ENCODE data around the gene LRRC42. TPM values are rescaled to one million over a fixed set of nuclear protein-coding genes. Genes with fewer than 3 reads are reported as not detected.

LRRC42 gene
- total RNA-seq, 2 donors from 2014 or later: 46.0 to 55.1 TPM

Other genes starting within 250 kb of the LRRC42 start
- gene GLIS1, start 207.2 kb upstream of the LRRC42 start, total RNA-seq: 1 to 10 TPM; 2.1 to 3.9 TPM
- gene NDC1, start 108.1 kb upstream of the LRRC42 start, total RNA-seq: 10 to 100 TPM; 32.4 to 38.7 TPM
- gene YIPF1, start 56.6 kb upstream of the LRRC42 start, total RNA-seq: 10 to 100 TPM; 32.7 to 32.8 TPM
- gene DIO1, start 52.2 kb upstream of the LRRC42 start, total RNA-seq: not detected
- gene IFT25, start 651 bp upstream of the LRRC42 start, total RNA-seq: 10 to 100 TPM; 34.8 to 56.7 TPM
- gene LDLRAD1, start 71.8 kb downstream of the LRRC42 start, total RNA-seq: not detected
- 100 to 1,000 TPM in 1 of 2 donors, 10 to 100 TPM in 1; 99.6 to 112 TPM for gene TMEM59, start 106.9 kb downstream of the LRRC42 start, total RNA-seq
- 1 to 10 TPM; 5.9 to 6.6 TPM for gene TCEANC2, start 107.3 kb downstream of the LRRC42 start, total RNA-seq
- gene CDCP2, start 206.7 kb downstream of the LRRC42 start, total RNA-seq: not detected